HUES6 (cell line): ENCODE data around the gene RASGRF2.

ENCODE experiments used
- H3K27ac ChIP-seq: 2 replicates; pipeline ENCODE4 v1.7.0; 2013; ENCODE audit warnings: low read depth, mild to moderate bottlenecking, low read length, inconsistent platforms
- H3K27me3 ChIP-seq: 2 replicates; pipeline ENCODE4 v1.6.1; 2013; ENCODE audit warnings: low read length; ENCODE audit not compliant: control insufficient read depth, insufficient read depth
- H3K36me3 ChIP-seq: 2 replicates; pipeline ENCODE4 v1.6.1; 2013; ENCODE audit warnings: low read length; ENCODE audit not compliant: control insufficient read depth, insufficient read depth
- H3K4me1 ChIP-seq: 2 replicates; pipeline ENCODE4 v1.6.1; 2013; ENCODE audit warnings: low read length; ENCODE audit not compliant: control insufficient read depth, insufficient read depth
- H3K4me3 ChIP-seq: 2 replicates; pipeline ENCODE4 v1.5.1; 2013; ENCODE audit warnings: low read depth, low read length
- H3K9ac ChIP-seq: one replicate; pipeline ENCODE4 v1.6.1; 2013; ENCODE audit warnings: mild to moderate bottlenecking, low read length
- H3K9me3 ChIP-seq: 2 replicates; pipeline ENCODE4 v1.6.1; 2013; ENCODE audit warnings: low read depth, low read length; ENCODE audit not compliant: control insufficient read depth, insufficient read depth

RASGRF2 gene

DNA sequence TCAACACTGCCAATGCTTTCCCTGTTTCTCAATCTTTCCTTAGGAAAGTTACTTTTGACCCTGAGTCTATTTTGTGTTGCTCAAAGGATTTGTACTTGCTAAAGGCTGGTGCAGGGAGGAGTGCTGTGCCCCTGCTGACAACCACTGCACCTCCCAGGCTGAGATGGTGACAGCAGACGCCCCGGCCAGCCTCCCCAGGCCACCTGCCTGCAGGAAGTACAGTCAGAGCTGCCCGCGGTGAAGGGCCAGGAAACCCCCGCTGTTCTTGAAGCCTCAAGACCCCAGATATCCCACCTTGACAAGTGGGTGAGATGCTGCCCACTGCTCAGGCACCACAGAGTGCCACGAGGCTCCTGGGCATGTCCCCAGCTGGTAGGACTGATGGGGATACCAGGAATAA is 228.8 kb downstream of the RASGRF2 start:
- H3K27me3 ChIP-seq: no peaks in the 10 kb centered on the region
- H3K4me1 ChIP-seq: peaks cover 5% of the 10 kb centered on the region
- no peaks in the 10 kb centered on the region for H3K9me3 ChIP-seq
- no peak overlapping the region for H3K9ac ChIP-seq
- no peaks in the 10 kb centered on the region for H3K36me3 ChIP-seq
- H3K4me3 ChIP-seq: no peak overlapping the region
- no peak overlapping the region for H3K27ac ChIP-seq

DNA sequence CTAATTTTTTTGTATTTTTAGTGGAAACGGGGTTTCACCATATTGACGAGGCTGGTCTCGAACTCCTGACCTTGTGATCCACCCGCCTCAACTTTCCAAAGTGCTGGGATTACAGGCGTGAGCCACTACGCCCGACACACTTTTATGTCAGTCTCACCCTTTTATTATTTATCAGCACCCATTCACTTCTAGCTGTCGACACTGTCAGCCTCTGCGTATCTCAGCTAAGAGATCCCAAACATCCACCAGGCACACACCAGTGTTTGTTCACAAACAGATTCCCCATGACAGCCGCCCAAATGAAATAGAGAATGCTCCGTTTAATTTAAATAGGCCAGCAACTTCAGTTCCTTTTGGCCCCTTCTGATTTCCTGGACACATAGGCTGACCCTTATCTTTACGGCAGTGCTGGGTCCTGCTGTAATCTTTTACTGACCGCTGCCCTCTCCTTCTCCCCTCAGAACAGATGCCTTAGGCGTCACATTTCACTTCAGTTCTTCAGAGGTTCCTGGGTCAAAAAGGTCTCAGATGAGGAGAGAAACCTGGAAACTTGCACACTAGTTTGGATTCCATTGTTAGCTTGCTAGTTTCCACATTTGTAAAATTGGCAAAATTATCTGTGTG is 229.8 kb downstream of the RASGRF2 start:
- Histone ChIP-seq H3K4me3 (no peak overlapping the region), H3K27ac (no peak overlapping the region), H3K36me3 (no peaks in the 10 kb centered on the region), H3K4me1 (peaks cover 12% of the 10 kb centered on the region), H3K9me3 (no peaks in the 10 kb centered on the region), H3K27me3 (no peaks in the 10 kb centered on the region), H3K9ac (no peak overlapping the region)

DNA sequence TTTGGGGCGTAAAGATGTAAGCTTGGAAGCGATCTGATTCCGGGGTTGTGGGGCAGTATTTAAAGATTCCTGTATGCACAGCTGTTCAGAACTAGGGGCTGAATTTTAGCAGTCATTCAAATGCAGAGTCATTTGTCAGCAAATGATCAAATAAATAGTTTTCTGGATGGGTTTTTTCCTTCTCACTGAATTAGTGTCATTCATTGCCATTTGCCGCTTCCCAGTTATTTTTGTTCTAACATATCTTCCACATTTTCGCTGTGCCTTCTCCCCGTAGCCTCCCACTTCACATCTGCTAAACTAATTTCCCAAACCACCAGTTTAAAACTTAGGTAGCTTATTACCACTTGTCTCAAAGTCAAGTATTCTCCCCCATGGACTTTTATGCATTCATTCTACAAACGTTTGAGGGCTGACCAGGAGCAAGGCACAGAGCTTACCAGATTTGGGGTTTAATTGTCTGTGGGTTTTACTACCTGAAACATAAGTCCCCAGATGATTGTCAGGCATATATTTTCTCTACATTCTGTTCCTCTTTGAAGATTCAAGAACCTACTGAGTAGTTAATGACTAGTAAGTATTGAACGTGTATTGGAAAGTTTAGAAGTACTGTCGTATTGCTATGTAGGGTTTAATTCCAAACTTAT is 231.7 kb downstream of the RASGRF2 start:
- Histone ChIP-seq H3K27me3 (no peaks in the 10 kb centered on the region), H3K9me3 (no peaks in the 10 kb centered on the region), H3K4me1 (peaks cover 12% of the 10 kb centered on the region), H3K27ac (no peak overlapping the region), H3K36me3 (no peaks in the 10 kb centered on the region), H3K4me3 (no peak overlapping the region), H3K9ac (no peak overlapping the region)

DNA sequence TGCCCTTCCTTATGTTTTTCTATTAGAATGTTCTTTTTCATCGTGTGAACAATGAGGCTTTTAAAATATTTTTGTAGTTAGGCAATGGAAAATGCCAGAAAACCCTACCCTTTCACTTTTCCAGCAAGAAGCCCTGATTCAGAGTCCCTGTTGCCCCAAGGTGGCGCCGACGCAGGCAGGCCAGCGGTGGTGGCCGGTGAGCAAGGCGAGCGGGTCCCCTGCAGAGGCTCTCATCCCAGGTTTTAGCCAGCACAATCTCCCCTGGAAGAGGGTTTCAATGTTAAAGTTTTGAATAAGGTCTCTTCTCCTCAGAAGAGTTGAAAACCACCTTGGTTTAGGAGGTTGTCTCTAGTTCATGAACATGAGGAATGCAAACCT is 232.2 kb downstream of the RASGRF2 start:
- Histone ChIP-seq H3K9me3 (no peaks in the 10 kb centered on the region), H3K27me3 (no peaks in the 10 kb centered on the region), H3K4me3 (no peak overlapping the region), H3K4me1 (peaks cover 12% of the 10 kb centered on the region), H3K9ac (no peak overlapping the region), H3K36me3 (no peaks in the 10 kb centered on the region), H3K27ac (no peak overlapping the region)

DNA sequence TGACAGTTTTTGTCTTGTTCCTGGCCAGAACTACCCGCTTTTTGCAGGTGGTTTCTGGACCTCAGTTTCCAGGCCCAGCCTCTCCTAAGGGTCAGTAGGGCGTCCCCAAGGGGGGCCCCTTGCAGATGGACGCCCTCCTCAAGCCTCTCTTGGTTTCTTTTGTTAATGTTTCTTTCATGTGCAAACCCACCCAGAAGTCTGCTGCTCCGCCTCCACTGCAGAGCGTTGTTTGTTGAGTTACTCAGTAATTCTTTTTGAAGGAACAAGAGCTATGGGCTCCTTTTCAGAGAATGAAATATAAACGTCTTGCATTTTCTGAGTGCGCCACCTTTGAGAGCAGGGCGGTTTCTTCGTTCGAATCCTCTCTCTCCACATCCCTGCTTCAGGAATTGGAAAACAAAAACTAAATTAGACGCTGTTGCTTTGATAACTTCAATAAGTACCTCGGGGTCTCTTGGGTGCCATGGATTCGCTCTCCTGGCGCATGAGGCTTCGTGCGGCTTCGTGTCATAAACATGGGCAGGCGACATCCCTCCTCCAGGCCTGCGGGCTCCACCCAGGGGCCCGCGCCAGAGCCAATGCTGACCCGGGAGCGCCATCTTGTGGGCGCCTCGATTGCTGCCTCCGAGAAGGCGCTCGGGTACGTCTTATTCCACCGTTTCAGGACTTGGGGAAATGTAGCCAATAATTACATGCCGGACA is 234.6 kb downstream of the RASGRF2 start:
- no peak overlapping the region for H3K9ac ChIP-seq
- H3K9me3 ChIP-seq: no peaks in the 10 kb centered on the region
- peaks cover 7% of the 10 kb centered on the region for H3K4me1 ChIP-seq
- no peaks in the 10 kb centered on the region for H3K36me3 ChIP-seq
- H3K4me3 ChIP-seq: 0 out of 2 replicates have a peak overlapping the region, but pooled peaks have one; percentile 23
- H3K27ac ChIP-seq: no peak overlapping the region
- H3K27me3 ChIP-seq: no peaks in the 10 kb centered on the region

DNA sequence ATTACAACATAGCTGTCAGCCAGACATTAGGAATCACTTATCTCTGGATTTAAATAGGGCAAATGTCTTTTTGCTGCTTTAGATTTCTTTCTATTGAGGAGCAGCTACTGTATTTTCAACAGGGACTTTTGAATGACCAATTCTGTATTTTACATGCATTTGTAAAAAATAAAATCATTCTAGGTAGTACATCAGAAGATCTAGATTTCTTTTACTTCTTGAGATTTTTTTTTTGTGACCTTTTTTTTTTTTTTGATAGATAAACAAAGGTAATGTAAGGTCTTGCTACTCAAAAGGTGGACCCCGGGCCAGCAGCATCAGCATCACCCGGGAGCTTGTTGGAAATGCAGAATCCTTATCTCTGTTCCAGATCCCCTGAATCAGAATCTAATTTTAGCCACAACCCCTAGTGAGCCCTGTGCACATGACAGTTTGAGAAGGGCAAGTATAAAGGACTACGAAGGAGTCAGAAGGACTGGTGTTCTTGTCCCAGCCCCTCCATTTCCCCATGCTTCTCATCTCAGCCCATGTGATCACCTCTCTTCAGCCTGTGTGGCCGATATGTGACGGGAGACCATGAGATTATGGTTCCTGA is 235.3 kb downstream of the RASGRF2 start:
- Histone ChIP-seq H3K4me3 (no peak overlapping the region), H3K9ac (no peak overlapping the region), H3K27ac (no peak overlapping the region), H3K4me1 (peaks cover 7% of the 10 kb centered on the region), H3K9me3 (no peaks in the 10 kb centered on the region), H3K27me3 (no peaks in the 10 kb centered on the region), H3K36me3 (no peaks in the 10 kb centered on the region)

DNA sequence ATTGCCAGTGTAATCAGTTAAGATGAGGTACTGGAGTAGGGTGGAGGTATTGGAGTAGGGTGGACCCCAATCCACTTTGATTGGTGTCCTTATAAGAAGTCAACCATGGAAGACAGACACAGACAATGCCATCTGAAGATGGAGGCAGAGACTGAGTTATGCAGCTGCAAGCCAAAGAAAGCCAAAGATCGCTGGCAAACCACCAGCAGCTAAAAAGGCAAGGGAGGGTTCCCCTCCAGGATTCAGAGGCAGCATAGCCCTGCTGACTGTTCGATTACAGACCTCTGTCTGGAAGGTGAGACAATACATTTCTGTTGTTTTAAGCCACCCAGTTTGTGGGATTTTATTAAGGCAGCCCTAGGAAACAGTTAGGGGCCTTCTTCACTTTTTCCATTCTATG is 242.5 kb downstream of the RASGRF2 start:
- Histone ChIP-seq H3K4me3 (no peak overlapping the region), H3K27me3 (no peaks in the 10 kb centered on the region), H3K9me3 (no peaks in the 10 kb centered on the region), H3K36me3 (no peaks in the 10 kb centered on the region), H3K27ac (no peak overlapping the region), H3K9ac (no peak overlapping the region), H3K4me1 (no peaks in the 10 kb centered on the region)

DNA sequence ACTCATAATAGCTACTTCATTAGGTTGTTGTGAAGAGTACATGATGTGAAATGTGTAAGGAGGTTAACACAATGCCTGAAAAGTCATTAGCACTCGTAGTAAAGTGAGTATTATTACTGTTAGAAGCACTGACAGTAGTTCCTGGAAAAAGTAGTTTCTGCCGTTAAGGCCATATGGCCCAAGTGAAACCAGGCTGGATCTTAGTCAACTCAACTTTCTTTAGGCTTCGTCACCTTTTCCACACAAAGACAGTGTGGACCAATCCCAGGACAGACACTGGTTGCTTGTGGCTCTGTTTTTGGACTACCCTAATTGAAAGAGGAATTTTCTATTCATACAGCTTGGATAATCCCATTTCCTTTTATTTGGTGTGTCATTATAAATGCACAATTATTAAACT is 243.6 kb downstream of the RASGRF2 start:
- no peaks in the 10 kb centered on the region for H3K4me1 ChIP-seq
- H3K36me3 ChIP-seq: no peaks in the 10 kb centered on the region
- H3K4me3 ChIP-seq: no peak overlapping the region
- H3K9me3 ChIP-seq: no peaks in the 10 kb centered on the region
- H3K27ac ChIP-seq: no peak overlapping the region
- H3K27me3 ChIP-seq: no peaks in the 10 kb centered on the region
- H3K9ac ChIP-seq: no peak overlapping the region

DNA sequence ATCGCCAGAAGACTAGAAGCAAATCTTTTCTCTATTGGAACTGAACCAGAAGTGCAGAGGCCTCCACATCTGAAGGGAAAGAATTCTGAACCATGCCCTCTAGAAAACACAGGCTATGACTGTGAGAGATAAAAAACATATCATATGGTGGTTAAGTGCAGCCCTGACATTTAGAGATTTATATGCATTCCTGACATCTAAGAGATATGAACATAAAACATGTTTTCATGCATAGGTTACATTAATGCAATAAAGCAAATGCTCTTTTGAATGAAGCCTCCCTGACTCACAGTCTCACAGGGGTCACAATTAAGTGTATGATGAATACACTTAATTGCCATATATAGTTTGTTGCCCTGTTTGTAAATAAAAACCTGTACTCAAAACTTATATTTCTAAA is 244.0 kb downstream of the RASGRF2 start:
- Histone ChIP-seq H3K4me3 (no peak overlapping the region), H3K27ac (no peak overlapping the region), H3K4me1 (no peaks in the 10 kb centered on the region), H3K9ac (no peak overlapping the region), H3K27me3 (no peaks in the 10 kb centered on the region), H3K9me3 (no peaks in the 10 kb centered on the region), H3K36me3 (no peaks in the 10 kb centered on the region)

DNA sequence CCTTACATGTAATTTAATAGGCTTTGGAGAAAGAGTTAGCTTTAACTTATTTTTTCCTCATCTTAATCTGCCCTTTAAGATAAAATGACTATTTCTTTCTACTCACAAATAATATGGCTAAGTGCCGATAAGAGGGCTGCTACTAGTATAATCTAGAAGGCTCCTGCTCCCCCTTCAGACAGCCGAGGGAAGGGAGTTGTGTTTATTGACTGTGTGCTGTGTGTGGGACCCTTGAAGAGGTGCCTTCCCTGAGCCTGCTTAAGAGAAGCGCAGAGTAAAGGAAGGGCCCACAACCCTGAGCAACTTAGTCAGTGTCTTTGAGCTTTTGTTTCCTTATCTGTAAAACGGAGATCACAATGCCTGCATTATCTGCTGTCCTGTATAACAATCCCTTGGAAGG is 244.9 kb downstream of the RASGRF2 start:
- H3K9ac ChIP-seq: no peak overlapping the region
- H3K27ac ChIP-seq: no peak overlapping the region
- no peaks in the 10 kb centered on the region for H3K4me1 ChIP-seq
- H3K9me3 ChIP-seq: no peaks in the 10 kb centered on the region
- H3K27me3 ChIP-seq: no peaks in the 10 kb centered on the region
- no peak overlapping the region for H3K4me3 ChIP-seq
- H3K36me3 ChIP-seq: no peaks in the 10 kb centered on the region

DNA sequence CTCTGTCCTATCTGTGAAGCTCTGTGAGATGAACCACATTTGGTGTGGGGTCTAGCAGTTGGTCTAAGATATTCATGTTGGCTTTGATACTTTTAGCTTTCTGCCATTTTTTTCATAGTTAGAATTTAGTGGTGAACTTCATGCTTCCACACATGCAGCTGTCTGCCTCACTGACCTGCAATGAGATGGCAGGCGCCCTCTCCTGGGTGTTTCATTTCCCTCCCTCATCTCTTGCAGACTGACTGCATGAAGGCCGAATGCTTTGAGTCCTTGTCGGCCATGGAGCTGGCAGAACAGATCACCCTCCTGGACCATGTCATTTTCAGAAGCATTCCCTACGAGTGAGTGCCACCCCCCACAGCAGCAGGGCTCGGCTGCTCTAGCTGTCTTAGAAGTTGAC is 246.8 kb downstream of the RASGRF2 start:
- no peak overlapping the region for H3K4me3 ChIP-seq
- no peak overlapping the region for H3K9ac ChIP-seq
- H3K27ac ChIP-seq: no peak overlapping the region
- H3K4me1 ChIP-seq: no peaks in the 10 kb centered on the region
- H3K9me3 ChIP-seq: no peaks in the 10 kb centered on the region
- no peaks in the 10 kb centered on the region for H3K27me3 ChIP-seq
- no peaks in the 10 kb centered on the region for H3K36me3 ChIP-seq
